HepG2 (cell line): ENCODE data around the gene PEX11G. TPM values are rescaled to one million over a fixed set of nuclear protein-coding genes. Genes with fewer than 3 reads are reported as not detected.

Experiments used
- ATAC-seq: fragments of 200-7000 bp; cut with Tn5 transposase; 3 replicates; pipeline ENCODE4 v1.9.1; 2020; ENCODE audit warnings: mild to moderate bottlenecking, moderate library complexity
- BruUV-seq: library from RNA; stranded (reverse); fragments of 400-500 nt; replicated peaks from 2 replicates; lab custom pipeline; 2021; lab: Mats Ljungman, UMichigan
- CTCF ChIA-PET: fragments of 300-600 bp; formaldehyde crosslinking; extraction: SDS; loops from one replicate; lab custom pipeline; 2021; ENCODE audit warnings: low total read pairs, inconsistent platforms, low intra/inter-chr PET ratio; lab: Yijun Ruan, JAX
- POLR2A ChIA-PET: fragments of 350-600 bp; sonication (Branson Sonifier 250); formaldehyde crosslinking; loops from one replicate; lab custom pipeline; 2020; ENCODE audit warnings: antibody characterized with exemption, inconsistent platforms; lab: Yijun Ruan, JAX
- DNase-seq: peaks from one replicate; pipeline ENCODE4 v3.0.0-alpha.2; 2015; ENCODE audit warnings: low spot score
- FAIRE-seq: peaks from 3 replicates; lab custom pipeline; 2011; peaks lifted over from hg19 to GRCh38; lab: Jason Lieb, UNC
- H2AFZ ChIP-seq: one replicate; pipeline ENCODE4 v1.6.1; 2011; ENCODE audit warnings: low read length, inconsistent platforms
- H3K27ac ChIP-seq: fragments of 300-600 bp; 3 replicates; pipeline ENCODE4 v1.8.0; 2011; ENCODE audit warnings: mixed run types, mild to moderate bottlenecking, mixed read lengths, low read length, inconsistent platforms; ENCODE audit not compliant: insufficient read depth; ENCODE audit errors: extremely low read length
- H3K27me3 ChIP-seq, 2 experiments: fragments of 200-600 bp in 1 of 2; 2 replicates in 1 of 2; 3 replicates in 1 of 2; pipeline versions ENCODE4 v1.6.0 to v1.8.0; 2011; ENCODE audit warnings: low read length in 2 of 2, mild to moderate bottlenecking in 2 of 2, moderate library complexity in 2 of 2, inconsistent platforms in 1 of 2; ENCODE audit not compliant: insufficient read depth in 2 of 2, control insufficient read depth in 1 of 2
- H3K36me3 ChIP-seq, 2 experiments: fragments of 200-600 bp in 1 of 2; replicated peaks in 1 of 2; 2 replicates in 1 of 2; 3 replicates in 1 of 2; pipeline versions ENCODE4 v1.5.1 to v1.8.0; 2011; ENCODE audit warnings: low read length in 2 of 2, inconsistent platforms in 1 of 2; ENCODE audit not compliant: insufficient read depth in 2 of 2, control insufficient read depth in 1 of 2
- H3K4me1 ChIP-seq: 2 replicates; pipeline ENCODE4 v1.5.1; 2012; ENCODE audit warnings: low read length, inconsistent platforms; ENCODE audit not compliant: insufficient read depth
- H3K4me2 ChIP-seq: 2 replicates; pipeline ENCODE4 v1.6.0; 2011; ENCODE audit warnings: low read depth, low read length, inconsistent platforms
- H3K4me3 ChIP-seq, 3 experiments: fragments of 200-600 bp in 1 of 3; sonication (generic), shearing (Covaris generic) in 1 of 3; replicated peaks in 1 of 3; 2 replicates each; pipeline ENCODE4 v1.5.1; 2011 to 2016; ENCODE audit warnings: low read length in 3 of 3, inconsistent platforms in 2 of 3, low read depth in 2 of 3, mild to moderate bottlenecking in 2 of 3, control low read depth in 1 of 3, mixed read lengths in 1 of 3; ENCODE audit not compliant: insufficient read depth in 1 of 3
- H3K79me2 ChIP-seq: one replicate; pipeline ENCODE4 v1.6.1; 2011; ENCODE audit warnings: low read length, inconsistent platforms; ENCODE audit not compliant: insufficient read depth
- H3K9ac ChIP-seq: 2 replicates; pipeline ENCODE4 v1.6.0; 2011; ENCODE audit warnings: mild to moderate bottlenecking, low read depth, low read length, inconsistent platforms; ENCODE audit not compliant: insufficient read depth
- H3K9me3 ChIP-seq: 2 replicates; pipeline ENCODE4 v1.5.1; 2012; ENCODE audit warnings: mild to moderate bottlenecking, low read length
- H4K20me1 ChIP-seq: 2 replicates; pipeline ENCODE4 v1.6.0; 2011; ENCODE audit warnings: inconsistent platforms, mild to moderate bottlenecking, low read length, moderate library complexity; ENCODE audit not compliant: insufficient read depth
- ADNP ChIP-seq: sonication (generic); formaldehyde crosslinking; IDR thresholded peaks from 2 replicates; pipeline ENCODE4 v1.4.0; 2020; ENCODE audit warnings: missing genetic modification reagents
- ARID5B ChIP-seq: IDR thresholded peaks from 2 replicates; pipeline ENCODE4 v1.4.0; 2020; ENCODE audit warnings: mild to moderate bottlenecking, missing genetic modification reagents
- DPF2 ChIP-seq: sonication (generic); formaldehyde crosslinking; IDR thresholded peaks from 2 replicates; pipeline ENCODE4 v1.4.0; 2020; ENCODE audit warnings: mild to moderate bottlenecking, low read depth, missing genetic modification reagents, borderline replicate concordance
- HOXA3 ChIP-seq: sonication (generic); formaldehyde crosslinking; IDR thresholded peaks from 2 replicates; pipeline ENCODE4 v1.5.0; 2020; ENCODE audit warnings: missing genetic modification reagents
- MED13 ChIP-seq: sonication (generic); formaldehyde crosslinking; IDR thresholded peaks from 2 replicates; pipeline ENCODE4 v1.5.0; 2020; ENCODE audit warnings: missing genetic modification reagents
- PPARG ChIP-seq: conservative IDR thresholded peaks from 2 replicates; pipeline ENCODE4 v1.6.1; 2016; ENCODE audit warnings: missing biosample characterization, missing genetic modification reagents
- SALL2 ChIP-seq: sonication (generic); formaldehyde crosslinking; IDR thresholded peaks from 2 replicates; pipeline ENCODE4 v1.8.1; 2023; ENCODE audit warnings: mild to moderate bottlenecking, missing genetic modification reagents, inconsistent platforms
- ZBTB33 ChIP-seq: sonication (generic); formaldehyde crosslinking; IDR thresholded peaks from 2 replicates; pipeline ENCODE4 v1.4.0; 2020; ENCODE audit warnings: missing genetic modification reagents
- ZSCAN29 ChIP-seq: sonication (generic); formaldehyde crosslinking; conservative IDR thresholded peaks from 2 replicates; pipeline ENCODE4 v1.4.0; 2020; ENCODE audit warnings: mild to moderate bottlenecking, missing genetic modification reagents
- WGBS: methylation state at CpG from one replicate; pipeline ENCODE4 v1.1.6; 2017; ENCODE audit warnings: low lambda C conversion rate; 5-methylcytosine and 5-hydroxymethylcytosine counted together
- in situ Hi-C: cut with HindIII; loops from 2 replicates; pipeline ENCODE4 v1.10.0; 2017; ENCODE audit warnings: low pct_unique_long_range_greater_than_20kb; ENCODE audit not compliant: extremely low pct_ligation_motif_present
- intact Hi-C: fragments of 100-400 bp; cut with micrococcal nuclease; formaldehyde crosslinking; loops from one replicate; pipeline ENCODE4 v1.10.0; 2022; ENCODE audit not compliant: unreplicated experiment
- polyA plus RNA-seq, 8 experiments: library from polyadenylated mRNA; depleted of rRNA in 3 of 8; stranded (reverse) in 7 of 8; unstranded in 1 of 8; fragments of >200 nt; fragmentation: Illumina TruSeq in 4 of 8; extraction: Trizol in 4 of 8; gene quantifications; 2 replicates each; pipeline versions ENCODE4 v1.2.1 to v1.2.3, GENCODE V29; 2011 to 2016; ENCODE audit warnings: low read depth in 4 of 8, missing spikeins in 1 of 8, mixed read lengths in 1 of 8; ENCODE audit not compliant: insufficient read depth in 1 of 8
- total RNA-seq, 5 experiments: library from RNA; depleted of rRNA; stranded (reverse); fragments of >200 nt; fragmentation: Illumina TruSeq; extraction: Trizol; gene quantifications; 2 replicates each; pipeline ENCODE4 v1.2.3, GENCODE V29; 2016; ENCODE audit warnings: low read depth in 1 of 5
- TF ChIP-seq, protein P1 (sequence below): sonication (generic); formaldehyde crosslinking; IDR thresholded peaks from 2 replicates; pipeline ENCODE4 v1.4.0; 2020; ENCODE audit warnings: missing genetic modification reagents, low read depth, mild to moderate bottlenecking, borderline replicate concordance
- TF ChIP-seq, protein P2 (sequence below): sonication (generic); formaldehyde crosslinking; IDR thresholded peaks from 2 replicates; pipeline ENCODE4 v1.5.1; 2020; ENCODE audit warnings: mild to moderate bottlenecking, missing genetic modification reagents, moderate library complexity

Gene PEX11G
- total and polyA plus RNA-seq, 2 of the 13 experiments (the other 11 are each of a cell fraction or from before 2014, with no cell fraction given): not detected

DNA sequence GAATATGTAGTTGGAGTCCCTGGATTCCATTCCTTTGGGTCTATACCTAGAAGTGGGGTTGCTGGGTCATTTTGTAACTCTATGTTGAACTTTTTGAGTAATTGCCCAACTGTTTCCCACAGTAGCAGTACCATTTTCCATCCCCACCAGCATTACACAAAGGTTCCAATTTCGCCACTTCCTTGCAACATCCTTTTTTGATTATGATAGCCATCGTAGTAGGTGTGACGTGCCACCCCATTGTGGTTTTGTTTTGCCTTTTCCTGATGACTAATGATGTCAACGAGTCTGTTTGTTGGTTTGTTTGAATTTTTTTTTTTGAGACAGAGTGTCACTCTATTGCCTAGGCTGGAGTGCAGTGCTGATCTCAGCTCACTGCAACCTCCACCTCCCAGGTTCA, 3.3 kb upstream of the PEX11G start (continued):
- no peak for TF ChIP-seq SALL2 (CRISPR knock-in tag)

DNA sequence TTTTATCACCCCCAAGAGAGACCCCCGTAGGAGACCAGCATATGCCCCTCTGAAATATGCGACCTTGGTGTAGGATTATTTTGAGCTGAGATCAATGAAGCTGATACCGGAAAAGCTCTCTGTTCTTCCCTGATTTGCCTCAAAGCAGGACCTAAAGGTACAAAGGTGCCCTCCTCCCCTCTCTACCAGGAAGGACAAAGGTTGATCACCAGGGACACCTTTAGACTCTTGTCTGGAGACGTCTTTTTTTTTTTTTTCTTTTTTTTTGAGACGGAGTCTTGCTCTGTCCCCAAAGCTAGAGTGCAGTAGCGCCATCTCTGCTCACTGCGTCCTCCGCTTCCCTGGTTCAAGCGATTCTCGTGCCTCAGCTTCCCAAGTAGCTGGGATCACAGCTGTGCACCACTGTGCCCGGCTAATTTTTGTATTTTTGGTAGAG, 792 bp upstream of the PEX11G start:
- DNase-seq: no peak
- intact Hi-C loops: loop anchor here (10.0 kb wide), 1 partner anchor 95 kb away; no protein-coding TSS in a partner anchor
- H3K4me3 ChIP-seq: no peak overlapping the region
- no peak for ATAC-seq
- 34% methylated on average over 11 of the region's 11 CpGs for WGBS
- peaks cover 59% of the 10 kb centered on the region for H3K4me1 ChIP-seq
- H3K27ac ChIP-seq: peak overlapping the region; percentile 45
- ChIA-PET POLR2A (interaction anchor here (0.7 kb wide), 1 partner anchor 515 kb away, joined by 3 read pairs; no protein-coding TSS in a partner anchor), CTCF (no interaction called here)
- no peaks in the 10 kb centered on the region for H3K27me3 ChIP-seq
- in situ Hi-C loops: no loop called here
- FAIRE-seq: peak; percentile 56
- H4K20me1 ChIP-seq: no peaks in the 10 kb centered on the region
- H3K9ac ChIP-seq: no peak overlapping the region; the same call in 1 of the 2 replicates
- no peaks in the 10 kb centered on the region for H3K79me2 ChIP-seq
- no peaks in the 10 kb centered on the region for H3K9me3 ChIP-seq
- BruUV-seq: no TSS peak
- H2AFZ ChIP-seq: no peak overlapping the region
- no peaks in the 10 kb centered on the region for H3K36me3 ChIP-seq
- peak overlapping the region; percentile 53 for H3K4me2 ChIP-seq
- 0 out of 2 replicates have a peak, but pooled peaks have one; percentile 35 for TF ChIP-seq HOXA3
- 0 out of 2 replicates have a peak, but pooled peaks have one; percentile 23 for TF ChIP-seq ZSCAN29 (CRISPR knock-in tag)
- TF ChIP-seq, protein P1, sequence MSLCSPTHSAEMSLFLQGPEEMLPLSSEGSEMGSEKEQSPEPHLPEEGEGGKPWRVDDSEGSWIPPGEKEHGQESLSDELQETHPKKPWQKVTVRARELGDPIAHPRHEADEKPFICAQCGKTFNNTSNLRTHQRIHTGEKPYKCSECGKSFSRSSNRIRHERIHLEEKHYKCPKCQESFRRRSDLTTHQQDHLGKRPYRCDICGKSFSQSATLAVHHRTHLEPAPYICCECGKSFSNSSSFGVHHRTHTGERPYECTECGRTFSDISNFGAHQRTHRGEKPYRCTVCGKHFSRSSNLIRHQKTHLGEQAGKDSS (CRISPR knock-in tag): no peak
- peak; percentile 41; the same call in 1 of the 2 replicates for TF ChIP-seq ZBTB33 (CRISPR knock-in tag)
- TF ChIP-seq DPF2 (CRISPR knock-in tag): peak; percentile 49; the same call in 1 of the 2 replicates
- 0 out of 2 replicates have a peak, but pooled peaks have one; percentile 25 for TF ChIP-seq PPARG (CRISPR knock-in tag)
- no peak for TF ChIP-seq ADNP (CRISPR knock-in tag)
- 0 out of 2 replicates have a peak, but pooled peaks have one; percentile 20 for TF ChIP-seq ARID5B
- no peak for TF ChIP-seq MED13 (CRISPR knock-in tag)
- TF ChIP-seq, protein P2, sequence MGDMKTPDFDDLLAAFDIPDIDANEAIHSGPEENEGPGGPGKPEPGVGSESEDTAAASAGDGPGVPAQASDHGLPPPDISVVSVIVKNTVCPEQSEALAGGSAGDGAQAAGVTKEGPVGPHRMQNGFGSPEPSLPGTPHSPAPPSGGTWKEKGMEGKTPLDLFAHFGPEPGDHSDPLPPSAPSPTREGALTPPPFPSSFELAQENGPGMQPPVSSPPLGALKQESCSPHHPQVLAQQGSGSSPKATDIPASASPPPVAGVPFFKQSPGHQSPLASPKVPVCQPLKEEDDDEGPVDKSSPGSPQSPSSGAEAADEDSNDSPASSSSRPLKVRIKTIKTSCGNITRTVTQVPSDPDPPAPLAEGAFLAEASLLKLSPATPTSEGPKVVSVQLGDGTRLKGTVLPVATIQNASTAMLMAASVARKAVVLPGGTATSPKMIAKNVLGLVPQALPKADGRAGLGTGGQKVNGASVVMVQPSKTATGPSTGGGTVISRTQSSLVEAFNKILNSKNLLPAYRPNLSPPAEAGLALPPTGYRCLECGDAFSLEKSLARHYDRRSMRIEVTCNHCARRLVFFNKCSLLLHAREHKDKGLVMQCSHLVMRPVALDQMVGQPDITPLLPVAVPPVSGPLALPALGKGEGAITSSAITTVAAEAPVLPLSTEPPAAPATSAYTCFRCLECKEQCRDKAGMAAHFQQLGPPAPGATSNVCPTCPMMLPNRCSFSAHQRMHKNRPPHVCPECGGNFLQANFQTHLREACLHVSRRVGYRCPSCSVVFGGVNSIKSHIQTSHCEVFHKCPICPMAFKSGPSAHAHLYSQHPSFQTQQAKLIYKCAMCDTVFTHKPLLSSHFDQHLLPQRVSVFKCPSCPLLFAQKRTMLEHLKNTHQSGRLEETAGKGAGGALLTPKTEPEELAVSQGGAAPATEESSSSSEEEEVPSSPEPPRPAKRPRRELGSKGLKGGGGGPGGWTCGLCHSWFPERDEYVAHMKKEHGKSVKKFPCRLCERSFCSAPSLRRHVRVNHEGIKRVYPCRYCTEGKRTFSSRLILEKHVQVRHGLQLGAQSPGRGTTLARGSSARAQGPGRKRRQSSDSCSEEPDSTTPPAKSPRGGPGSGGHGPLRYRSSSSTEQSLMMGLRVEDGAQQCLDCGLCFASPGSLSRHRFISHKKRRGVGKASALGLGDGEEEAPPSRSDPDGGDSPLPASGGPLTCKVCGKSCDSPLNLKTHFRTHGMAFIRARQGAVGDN (CRISPR knock-in tag): peak; percentile 12; the same call in 1 of the 2 replicates
